D721Med (cell line): Measurements from ENCODE around the gene RERE.

Source experiments
- DNase-seq: peaks from one replicate; pipeline ENCODE4 v3.0.0; 2011; ENCODE audit warnings: low spot score; ENCODE audit not compliant: insufficient read length
- FAIRE-seq: peaks from 2 replicates; lab custom pipeline; 2011; peaks lifted over from hg19 to GRCh38; lab: Jason Lieb, UNC
- CTCF ChIP-seq: IDR thresholded peaks from 2 replicates; pipeline ENCODE4 v1.5.1; 2012; ENCODE audit warnings: mild to moderate bottlenecking, control low read depth; ENCODE audit not compliant: insufficient read depth; ENCODE audit errors: missing control alignments

The RERE gene

GRCh38 chr1:8540971-8541370 lies 276.5 kb downstream of the RERE start:
- FAIRE-seq, result no peak
- no peak for TF ChIP-seq CTCF
- DNase-seq, result no peak

- DNase-seq (no peak), FAIRE-seq (no peak)
- no peak for TF ChIP-seq CTCF
Observed at GRCh38 chr1:8540261-8540941, 277.0 kb downstream of the RERE start.

- DNase-seq (no peak), FAIRE-seq (no peak)
- TF ChIP-seq CTCF, result no peak
Observed at GRCh38 chr1:8539683-8540082, 277.8 kb downstream of the RERE start.

- TF ChIP-seq CTCF, result no peak
- DNase-seq, result no peak
- FAIRE-seq, result no peak
Observed at GRCh38 chr1:8538502-8538901, 278.9 kb downstream of the RERE start.

GRCh38 chr1:8537991-8538390 lies 279.4 kb downstream of the RERE start:
- no peak for DNase-seq
- no peak for FAIRE-seq
- TF ChIP-seq CTCF, result no peak

GRCh38 chr1:8536515-8536914 lies 280.9 kb downstream of the RERE start:
- FAIRE-seq (no peak), DNase-seq (no peak)
- TF ChIP-seq CTCF, result no peak

- no peak for TF ChIP-seq CTCF
- DNase-seq (no peak), FAIRE-seq (no peak)
Observed at GRCh38 chr1:8533907-8534306, 283.5 kb downstream of the RERE start.
